Upper lobe of right lung (tissue), 1 donor: Measurements from ENCODE around the gene CEBPB. TPM values are rescaled to one million over a fixed set of nuclear protein-coding genes. Genes with fewer than 3 reads are reported as not detected.
A peak's percentile ranks its signal among the peaks of the same experiment; 100 is the strongest.

Source experiments
- ATAC-seq: fragments of 200-7000 bp; cut with Tn5 transposase; one replicate; pipeline ENCODE4 v1.9.1; 2020; ENCODE audit warnings: mild to moderate bottlenecking, moderate library complexity
- DNase-seq: peaks from one replicate; pipeline ENCODE4 v3.0.0-alpha.2; 2020
- H3K27ac ChIP-seq: fragments of 200-600 bp; one replicate; pipeline ENCODE4 v1.8.0; 2022
- H3K27me3 ChIP-seq: fragments of 200-600 bp; one replicate; pipeline ENCODE4 v1.8.0; 2022; ENCODE audit warnings: mild to moderate bottlenecking
- H3K36me3 ChIP-seq: fragments of 200-600 bp; one replicate; pipeline ENCODE4 v1.8.0; 2022
- H3K4me1 ChIP-seq: fragments of 200-600 bp; one replicate; pipeline ENCODE4 v1.8.0; 2022
- H3K4me3 ChIP-seq: fragments of 200-600 bp; one replicate; pipeline ENCODE4 v1.8.0; 2022; ENCODE audit warnings: mild to moderate bottlenecking
- H3K9me3 ChIP-seq: fragments of 200-600 bp; one replicate; pipeline ENCODE4 v1.8.0; 2022
- intact Hi-C: fragments of 100-400 bp; cut with DNase I; formaldehyde crosslinking; loops from one replicate; pipeline ENCODE4 v1.11.0; 2022
- total RNA-seq: library from RNA; stranded (reverse); fragmentation: NEBNext Ultra II Directional; extraction: Animal tissue kit (Norgen Biotek cat#: 25700); gene quantifications from one replicate; pipeline ENCODE4 v1.2.1, GENCODE V29; 2021
- TF ChIP-seq, protein P1 (sequence below): fragments of 200-600 bp; IDR thresholded peaks from one replicate; pipeline ENCODE4 v1.8.0; 2022; ENCODE audit warnings: antibody characterized with exemption
- donor health status: DM: no; HTN: yes; CAD: no; lungs with severe emphysema.

Gene CEBPB
- total RNA-seq, 1 donor from 2014 or later = 271 TPM

DNA sequence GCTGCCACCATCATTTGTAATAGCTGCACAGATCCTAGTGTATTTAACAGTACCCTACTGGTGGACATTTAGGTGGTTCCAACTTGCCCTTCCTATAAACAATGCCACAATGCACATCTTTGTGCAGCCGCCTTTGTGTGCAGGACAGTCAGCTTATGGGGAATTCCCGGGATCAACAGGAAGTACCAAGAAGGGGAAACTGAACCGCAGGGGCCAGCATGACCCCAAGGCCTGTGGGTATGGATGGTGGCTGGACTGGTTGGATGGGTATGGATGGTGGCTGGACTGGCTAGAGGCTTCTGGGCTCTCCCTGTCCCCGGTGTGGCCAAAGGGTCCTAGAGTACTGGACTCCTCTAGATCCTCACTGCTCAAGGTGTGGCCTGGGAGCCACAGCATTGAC is 46.7 kb downstream of the CEBPB start:
- Histone ChIP-seq H3K4me1 (no peaks in the 10 kb centered on the region), H3K27ac (no peak overlapping the region), H3K36me3 (no peaks in the 10 kb centered on the region), H3K27me3 (no peaks in the 10 kb centered on the region), H3K9me3 (no peaks in the 10 kb centered on the region), H3K4me3 (no peak overlapping the region)
- ATAC-seq (peak; percentile 35), DNase-seq (no peak)
- TF ChIP-seq, protein P1, sequence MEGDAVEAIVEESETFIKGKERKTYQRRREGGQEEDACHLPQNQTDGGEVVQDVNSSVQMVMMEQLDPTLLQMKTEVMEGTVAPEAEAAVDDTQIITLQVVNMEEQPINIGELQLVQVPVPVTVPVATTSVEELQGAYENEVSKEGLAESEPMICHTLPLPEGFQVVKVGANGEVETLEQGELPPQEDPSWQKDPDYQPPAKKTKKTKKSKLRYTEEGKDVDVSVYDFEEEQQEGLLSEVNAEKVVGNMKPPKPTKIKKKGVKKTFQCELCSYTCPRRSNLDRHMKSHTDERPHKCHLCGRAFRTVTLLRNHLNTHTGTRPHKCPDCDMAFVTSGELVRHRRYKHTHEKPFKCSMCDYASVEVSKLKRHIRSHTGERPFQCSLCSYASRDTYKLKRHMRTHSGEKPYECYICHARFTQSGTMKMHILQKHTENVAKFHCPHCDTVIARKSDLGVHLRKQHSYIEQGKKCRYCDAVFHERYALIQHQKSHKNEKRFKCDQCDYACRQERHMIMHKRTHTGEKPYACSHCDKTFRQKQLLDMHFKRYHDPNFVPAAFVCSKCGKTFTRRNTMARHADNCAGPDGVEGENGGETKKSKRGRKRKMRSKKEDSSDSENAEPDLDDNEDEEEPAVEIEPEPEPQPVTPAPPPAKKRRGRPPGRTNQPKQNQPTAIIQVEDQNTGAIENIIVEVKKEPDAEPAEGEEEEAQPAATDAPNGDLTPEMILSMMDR = no peak
- intact Hi-C loops = no loop called here

DNA sequence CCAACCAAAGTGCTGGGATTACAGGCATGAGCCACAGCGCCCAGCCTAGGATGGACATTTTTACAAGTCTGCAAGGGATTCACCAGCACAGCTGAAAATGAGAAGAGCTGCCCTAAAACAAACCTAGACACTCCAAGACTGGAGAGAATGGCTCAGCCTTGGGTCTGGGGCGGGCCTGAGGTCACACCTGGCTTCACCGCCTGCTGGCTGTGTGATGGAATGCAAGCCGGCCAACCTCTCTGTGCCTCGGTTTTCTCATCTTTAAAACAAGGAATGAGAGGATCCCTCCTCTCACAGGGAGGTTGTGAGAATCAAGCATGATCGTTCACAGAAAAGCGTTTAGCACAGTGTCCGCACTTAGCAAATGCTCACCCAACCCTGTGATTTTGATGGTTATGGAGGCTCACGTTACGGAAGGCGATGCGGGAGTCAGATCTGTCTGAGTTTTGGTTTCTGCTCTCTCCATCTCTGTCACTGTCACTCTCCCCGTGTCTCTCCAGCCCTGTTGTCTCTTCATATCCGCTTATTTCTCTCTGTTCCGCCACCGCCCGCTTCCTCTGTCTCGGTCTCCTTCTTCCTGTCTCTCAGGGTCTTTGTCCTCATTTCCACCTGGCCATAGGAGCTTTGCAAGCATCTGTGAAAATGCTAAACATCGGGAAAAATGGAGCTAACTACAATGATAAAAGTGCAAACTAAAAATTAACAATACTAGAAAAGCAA is 47.6 kb downstream of the CEBPB start:
- H3K4me1 ChIP-seq = no peaks in the 10 kb centered on the region
- H3K36me3 ChIP-seq = no peaks in the 10 kb centered on the region
- no peak for DNase-seq
- intact Hi-C loops = no loop called here
- no peak for ATAC-seq
- H3K9me3 ChIP-seq = no peaks in the 10 kb centered on the region
- TF ChIP-seq, protein P1 = no peak
- H3K27ac ChIP-seq = no peak overlapping the region
- no peaks in the 10 kb centered on the region for H3K27me3 ChIP-seq
- H3K4me3 ChIP-seq = no peak overlapping the region

DNA sequence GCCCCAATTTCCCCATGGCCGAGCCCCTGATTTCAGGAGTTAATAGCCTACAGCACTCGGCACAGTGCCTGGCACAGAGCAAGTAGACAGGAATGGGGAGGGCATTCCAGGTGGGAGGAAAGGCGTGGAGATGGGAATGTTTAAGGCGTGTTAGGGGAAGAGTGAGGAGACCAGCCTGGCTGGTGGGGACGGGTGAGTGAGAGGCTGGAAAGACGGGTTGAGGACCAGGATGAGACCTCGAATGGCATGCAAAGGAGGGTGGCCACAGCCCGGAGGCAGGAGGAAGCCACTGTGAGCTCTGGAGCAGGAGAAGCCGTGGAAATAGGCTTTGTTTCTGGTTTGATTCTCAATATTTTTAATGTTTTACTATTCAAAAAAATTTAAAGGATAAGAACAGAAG is 49.5 kb downstream of the CEBPB start:
- no peaks in the 10 kb centered on the region for H3K36me3 ChIP-seq
- no peaks in the 10 kb centered on the region for H3K4me1 ChIP-seq
- intact Hi-C loops = no loop called here
- H3K9me3 ChIP-seq = no peaks in the 10 kb centered on the region
- TF ChIP-seq, protein P1 = no peak
- ATAC-seq (no peak), DNase-seq (no peak)
- no peak overlapping the region for H3K27ac ChIP-seq
- no peak overlapping the region for H3K4me3 ChIP-seq
- no peaks in the 10 kb centered on the region for H3K27me3 ChIP-seq

DNA sequence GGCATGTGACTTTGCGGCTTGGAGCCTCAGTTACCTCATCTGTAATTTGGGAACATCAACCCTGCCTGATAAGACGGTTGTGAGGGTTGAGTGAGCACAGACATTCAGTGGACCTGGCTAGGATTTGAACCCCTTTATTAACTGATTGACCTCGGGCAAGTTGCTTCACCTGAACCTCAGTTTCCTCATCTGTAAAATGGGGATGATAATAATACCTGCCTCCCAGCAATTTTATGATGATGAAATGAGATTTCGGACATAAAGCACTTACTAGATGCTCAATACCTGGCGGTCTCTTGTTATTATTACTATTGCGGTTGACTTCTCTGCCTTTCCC is 51.5 kb downstream of the CEBPB start:
- ATAC-seq (no peak), DNase-seq (no peak)
- H3K4me3 ChIP-seq = no peak overlapping the region
- no peak overlapping the region for H3K27ac ChIP-seq
- H3K36me3 ChIP-seq = no peaks in the 10 kb centered on the region
- intact Hi-C loops = no loop called here
- H3K9me3 ChIP-seq = no peaks in the 10 kb centered on the region
- no peaks in the 10 kb centered on the region for H3K27me3 ChIP-seq
- H3K4me1 ChIP-seq = no peaks in the 10 kb centered on the region
- TF ChIP-seq, protein P1 = no peak

Other genes starting within 250 kb of the CEBPB start
- 10.6 TPM for gene SNAI1, start 207.8 kb upstream of the CEBPB start, total RNA-seq
- gene UBE2V1, start 77.7 kb upstream of the CEBPB start, total RNA-seq = 83.2 TPM
- gene PEDS1, start 37.1 kb upstream of the CEBPB start, total RNA-seq = 31.3 TPM